Heart right ventricle (tissue), 16 donors: ENCODE measurements around the gene ARRB1. TPM values are rescaled to one million over a fixed set of nuclear protein-coding genes. Genes with fewer than 3 reads are reported as not detected.

ENCODE experiments used
- ATAC-seq, 8 donors: fragments of 200-7000 bp; cut with Tn5 transposase; one replicate each; pipeline ENCODE4 v1.9.1; 2020; ENCODE audit warnings: mild to moderate bottlenecking in 8 of 8, moderate library complexity in 8 of 8, moderate number of reproducible peaks in 1 of 8
- DNase-seq, 2 donors: peaks; one replicate each; pipeline ENCODE4 v3.0.0-alpha.2; 2020
- H3K27ac ChIP-seq, 10 donors: fragments of 200-600 bp; sonication (generic) in 2 of 10; one replicate each; pipeline versions ENCODE4 v1.5.0 to v1.8.0; 2020 to 2022; ENCODE audit warnings: mild to moderate bottlenecking in 3 of 10
- H3K27me3 ChIP-seq, 7 donors: fragments of 200-600 bp; one replicate each; pipeline ENCODE4 v1.8.0; 2021 to 2022; ENCODE audit warnings: mild to moderate bottlenecking in 2 of 7
- H3K36me3 ChIP-seq, 9 donors: fragments of 200-600 bp; sonication (generic) in 1 of 9; one replicate each; pipeline versions ENCODE4 v1.5.0 to v1.8.0; 2020 to 2022; ENCODE audit warnings: mild to moderate bottlenecking in 2 of 9
- H3K4me1 ChIP-seq, 9 donors: fragments of 200-600 bp; sonication (generic) in 1 of 9; one replicate each; pipeline versions ENCODE4 v1.5.0 to v1.8.0; 2020 to 2022; ENCODE audit warnings: mild to moderate bottlenecking in 4 of 9
- H3K4me3 ChIP-seq, 10 donors: fragments of 200-600 bp; sonication (generic) in 2 of 10; one replicate each; pipeline versions ENCODE4 v1.5.0 to v1.8.0; 2020 to 2022; ENCODE audit warnings: mild to moderate bottlenecking in 7 of 10, moderate library complexity in 2 of 10
- H3K9me3 ChIP-seq, 11 donors: fragments of 200-600 bp in 10 of 11; sonication (generic) in 2 of 11; one replicate each; pipeline versions ENCODE4 v1.5.0 to v1.8.0; 2013 to 2022; ENCODE audit warnings: mild to moderate bottlenecking in 2 of 11, control low read depth in 1 of 11, moderate library complexity in 1 of 11
- CTCF ChIP-seq, 9 donors: fragments of 200-600 bp; sonication (generic) in 2 of 9; IDR thresholded peaks; one replicate each; pipeline versions ENCODE4 v1.5.0 to v1.8.0; 2021 to 2022; ENCODE audit warnings: antibody characterized with exemption in 9 of 9, mild to moderate bottlenecking in 5 of 9, moderate library complexity in 1 of 9
- WGBS, 2 donors: extraction: QIAGEN DNeasy Blood & Tissue Kit; methylation state at CpG; one replicate each; pipeline ENCODE4 v1.1.7; 2013; ENCODE audit warnings: inconsistent platforms in 1 of 2; 5-methylcytosine and 5-hydroxymethylcytosine counted together
- intact Hi-C, 10 donors: fragments of 100-400 bp; cut with DNase I; formaldehyde crosslinking; loops; one replicate each; pipeline versions ENCODE4 v1.11.1 to v1.14.2; 2022
- polyA plus RNA-seq, 2 donors: library from polyadenylated mRNA; stranded (reverse); fragments of 200-250 nt; gene quantifications; one replicate each; pipeline ENCODE4 v1.2.3, GENCODE V29; 2013
- total RNA-seq, 10 donors: library from RNA; stranded (reverse); fragmentation: NEBNext Ultra II Directional in 3 of 10; extraction: Animal tissue kit (Norgen Biotek cat#: 25700) in 3 of 10; gene quantifications; one replicate each; pipeline versions ENCODE4 v1.2.1 to v1.2.4, GENCODE V29; 2021 to 2023
- donor health status: Arrhythmogenic right ventricular cardiomyopathy.
- donor health status: ischemic (EF 13 %, LVEDD 7.1; RV severe dilation, severe dysfunction).
- donor health status: healthy with polysubstance abuse.
- donor health status: DM: no; HTN: yes; CAD: no.
- donor health status: DM: no; HTN: no; CAD: no.
- donor health status: ischemic (EF 25% LVEDD 6.9; RV normal size, moderate dysfunction).
- donor health status: ischemic (EF 25% LVEDD 5.7; RV mildly dilated, moderate dysfunction).
- donor health status: healthy.
- donor health status: DM: yes; HTN: yes; CAD: no.
- donor health status: Ischemic cardiomyopathy.
- donor health status: ischemic (EF 35%, LVEDD 5.7; RV mildly dilated, moderate dysfunction).
- donor health status: nonischemic (EF 11% LVEDD 7.7; RV severe dilation, severe dysfunction).
- donor health status: DM: yes; HTN: yes; CAD: no.
- donor health status: PGD.
- donor health status: ischemic (EF 29% LVEDD 5.4; RV normal size, mild dysfunction).
- donor health status: nonischemic (EF 23%, LVEDD 6.1; RV moderate dilation, normal function).

ARRB1 gene
- total and polyA plus RNA-seq, 12 donors, result 8.1 to 33.9 (median 19.9) TPM

DNA sequence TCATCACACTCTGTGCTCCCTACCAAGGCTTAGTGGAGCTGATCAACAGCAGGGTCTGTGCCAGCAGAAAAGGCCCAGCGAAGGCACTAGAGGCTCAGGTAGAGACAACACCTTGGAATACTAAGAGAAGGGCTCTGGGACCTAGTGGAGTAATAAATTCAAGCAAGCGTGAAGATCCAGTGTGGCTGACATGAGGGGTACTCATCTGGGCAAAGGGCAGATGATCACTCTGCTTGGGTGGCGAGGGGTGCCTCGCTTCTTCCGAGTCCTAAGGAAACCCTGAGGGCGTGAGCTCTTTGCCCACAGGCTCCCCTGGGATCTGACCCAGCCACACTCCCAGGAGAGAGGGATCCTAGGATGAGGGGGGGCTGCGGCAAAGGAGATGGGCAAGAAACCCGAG lies 114.4 kb downstream of the ARRB1 start:
- WGBS, 2 donors, result 77 to 80% methylated on average over 8 of the region's 8 CpGs
- Histone ChIP-seq H3K36me3 (no peaks in the 10 kb centered on the region), H3K9me3 (no peaks in the 10 kb centered on the region), H3K4me3 (no peak overlapping the region), H3K27ac (no peak overlapping the region), H3K4me1 (peaks cover 0 to 9% (median 8%) of the 10 kb centered on the region in 9 donors), H3K27me3 (peaks cover 6 to 48% (median 33%) of the 10 kb centered on the region in 7 donors)
- DNase-seq (no peak), ATAC-seq (no peak)
- TF ChIP-seq CTCF (IDR thresholded peaks at IDR 0.05), result no peak
- intact Hi-C loops, result no loop called here

DNA sequence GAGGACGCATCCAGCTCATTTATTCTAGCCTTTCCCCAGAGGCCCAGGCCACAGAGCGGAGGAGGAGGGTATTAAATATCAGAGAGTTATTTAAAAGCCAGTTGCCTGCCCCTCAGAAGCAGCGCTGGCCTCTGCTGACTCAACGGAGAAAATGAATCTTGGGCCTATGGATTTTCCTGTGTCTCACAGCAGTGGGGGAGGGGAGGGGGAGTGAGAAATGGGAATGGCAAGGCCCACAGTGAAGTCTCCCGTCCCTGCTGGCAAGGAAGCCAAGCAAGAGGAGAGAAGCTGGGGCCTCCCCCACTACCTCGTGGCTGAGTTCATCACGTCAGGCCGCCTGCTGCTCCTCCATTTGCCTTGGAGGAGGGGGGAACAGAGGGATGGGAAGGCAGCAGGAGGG lies 115.4 kb downstream of the ARRB1 start:
- intact Hi-C loops, result no loop called here
- WGBS, 2 donors, result 30 to 53% methylated on average over 8 of the region's 8 CpGs

DNA sequence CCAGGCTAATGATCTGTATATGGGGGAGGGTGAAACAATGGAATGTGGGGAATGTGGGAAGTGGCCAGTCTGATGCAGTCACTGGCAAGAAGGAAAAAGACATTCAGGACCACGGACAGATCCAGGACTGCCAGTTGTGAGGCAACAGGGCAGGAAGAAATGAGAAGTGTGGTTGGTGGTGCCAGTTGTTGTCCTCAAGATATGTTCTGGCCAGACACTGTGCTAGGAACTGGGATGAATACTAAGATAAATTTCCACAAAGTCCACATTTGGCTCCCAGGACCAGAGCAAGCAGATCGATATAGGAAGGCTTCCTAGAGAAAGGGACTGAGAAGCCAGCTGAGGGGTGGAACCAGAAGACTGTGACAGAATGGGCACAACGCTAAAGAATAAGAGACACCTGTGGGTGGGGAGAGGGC lies 117.7 kb downstream of the ARRB1 start:
- Histone ChIP-seq H3K36me3 (no peaks in the 10 kb centered on the region), H3K4me3 (no peak overlapping the region), H3K4me1 (no peaks in the 10 kb centered on the region), H3K27ac (no peak overlapping the region), H3K27me3 (peaks cover 0 to 26% (median 20%) of the 10 kb centered on the region in 7 donors), H3K9me3 (no peaks in the 10 kb centered on the region)
- intact Hi-C loops, result no loop called here
- ATAC-seq (no peak), DNase-seq (peak in 1 of 2 donors; percentile 46)
- 45% methylated on average over 3 of the region's 3 CpGs for WGBS, 2 donors
- no peak for TF ChIP-seq CTCF (IDR thresholded peaks at IDR 0.05)

More for the DNA sequence above, 115.4 kb downstream of the ARRB1 start:
- H3K27ac ChIP-seq, result no peak overlapping the region
- H3K27me3 ChIP-seq, result peaks cover 3 to 43% (median 31%) of the 10 kb centered on the region in 7 donors
- TF ChIP-seq CTCF (IDR thresholded peaks at IDR 0.05), result no peak
- ATAC-seq, result no peak
- DNase-seq, result no peak
- no peaks in the 10 kb centered on the region for H3K9me3 ChIP-seq
- no peaks in the 10 kb centered on the region for H3K36me3 ChIP-seq
- H3K4me1 ChIP-seq, result peaks cover 0 to 9% (median 8%) of the 10 kb centered on the region in 9 donors
- H3K4me3 ChIP-seq, result no peak overlapping the region

- H3K9me3 ChIP-seq, result no peaks in the 10 kb centered on the region
- intact Hi-C loops, result no loop called here
- H3K4me3 ChIP-seq, result no peak overlapping the region
- H3K27ac ChIP-seq, result no peak overlapping the region
- ATAC-seq (no peak), DNase-seq (no peak)
- H3K27me3 ChIP-seq, result peaks cover 0 to 11% (median 5%) of the 10 kb centered on the region in 7 donors
- no peak for TF ChIP-seq CTCF (IDR thresholded peaks at IDR 0.05)
- WGBS, 2 donors, result 67 to 75% methylated on average over 2 of the region's 2 CpGs
- no peaks in the 10 kb centered on the region for H3K36me3 ChIP-seq
- no peaks in the 10 kb centered on the region for H3K4me1 ChIP-seq
Observed at GRCh38 chr11:75230621-75231020, 120.8 kb downstream of the ARRB1 start.
